Measurements from ENCODE around the gene ADARB2.

DNA sequence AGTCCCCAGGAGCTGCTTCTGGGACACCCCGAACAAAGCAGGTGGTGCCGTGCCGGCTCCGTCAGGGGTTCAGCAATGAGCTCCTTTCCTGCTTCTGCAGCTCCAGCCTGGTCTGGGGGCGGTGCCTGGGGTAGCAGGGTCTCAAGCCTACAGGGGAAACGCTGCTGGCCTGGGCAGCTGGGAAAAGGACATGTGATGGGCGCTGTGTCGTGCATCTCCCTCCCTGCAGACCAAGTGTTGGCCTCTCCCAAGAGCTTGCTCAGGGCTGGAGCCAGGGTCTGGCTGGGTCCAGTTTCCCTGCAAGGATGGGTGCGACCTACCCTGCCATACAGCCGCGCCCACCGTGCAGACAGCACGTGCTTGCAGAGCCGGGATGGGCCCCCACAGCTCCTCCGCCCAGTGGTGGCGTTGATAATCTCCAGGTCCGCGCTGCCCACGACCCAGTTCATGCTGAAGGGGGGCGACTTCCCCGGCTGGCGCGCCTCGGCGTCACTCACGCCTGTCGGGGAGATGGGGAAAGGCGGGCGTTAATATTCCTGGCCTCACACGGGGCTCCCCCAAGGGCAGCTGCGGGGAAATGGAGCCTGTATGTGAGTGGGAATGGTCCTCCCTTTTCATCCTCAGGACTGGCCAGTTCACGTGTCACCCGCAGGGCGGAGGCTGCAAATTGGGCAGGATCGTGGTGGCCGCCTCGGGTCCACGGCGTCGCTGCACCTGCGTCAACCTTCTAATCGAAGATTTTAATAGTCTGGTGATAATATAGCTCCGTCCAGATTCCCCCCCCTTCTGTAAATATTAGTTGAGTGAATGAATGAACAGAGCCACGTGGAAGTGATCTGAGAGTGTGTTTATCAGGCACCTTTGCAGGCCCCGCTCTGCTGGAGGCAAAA, 552.5 kb downstream of the ADARB2 start:
- no peak for TF ChIP-seq POLR2AphosphoS5 (IDR thresholded peaks at IDR 0.05; ENCODE audit: low read depth, low read length)
- TF ChIP-seq, protein P1, sequence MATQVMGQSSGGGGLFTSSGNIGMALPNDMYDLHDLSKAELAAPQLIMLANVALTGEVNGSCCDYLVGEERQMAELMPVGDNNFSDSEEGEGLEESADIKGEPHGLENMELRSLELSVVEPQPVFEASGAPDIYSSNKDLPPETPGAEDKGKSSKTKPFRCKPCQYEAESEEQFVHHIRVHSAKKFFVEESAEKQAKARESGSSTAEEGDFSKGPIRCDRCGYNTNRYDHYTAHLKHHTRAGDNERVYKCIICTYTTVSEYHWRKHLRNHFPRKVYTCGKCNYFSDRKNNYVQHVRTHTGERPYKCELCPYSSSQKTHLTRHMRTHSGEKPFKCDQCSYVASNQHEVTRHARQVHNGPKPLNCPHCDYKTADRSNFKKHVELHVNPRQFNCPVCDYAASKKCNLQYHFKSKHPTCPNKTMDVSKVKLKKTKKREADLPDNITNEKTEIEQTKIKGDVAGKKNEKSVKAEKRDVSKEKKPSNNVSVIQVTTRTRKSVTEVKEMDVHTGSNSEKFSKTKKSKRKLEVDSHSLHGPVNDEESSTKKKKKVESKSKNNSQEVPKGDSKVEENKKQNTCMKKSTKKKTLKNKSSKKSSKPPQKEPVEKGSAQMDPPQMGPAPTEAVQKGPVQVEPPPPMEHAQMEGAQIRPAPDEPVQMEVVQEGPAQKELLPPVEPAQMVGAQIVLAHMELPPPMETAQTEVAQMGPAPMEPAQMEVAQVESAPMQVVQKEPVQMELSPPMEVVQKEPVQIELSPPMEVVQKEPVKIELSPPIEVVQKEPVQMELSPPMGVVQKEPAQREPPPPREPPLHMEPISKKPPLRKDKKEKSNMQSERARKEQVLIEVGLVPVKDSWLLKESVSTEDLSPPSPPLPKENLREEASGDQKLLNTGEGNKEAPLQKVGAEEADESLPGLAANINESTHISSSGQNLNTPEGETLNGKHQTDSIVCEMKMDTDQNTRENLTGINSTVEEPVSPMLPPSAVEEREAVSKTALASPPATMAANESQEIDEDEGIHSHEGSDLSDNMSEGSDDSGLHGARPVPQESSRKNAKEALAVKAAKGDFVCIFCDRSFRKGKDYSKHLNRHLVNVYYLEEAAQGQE (IDR thresholded peaks at IDR 0.05; ENCODE audit: low read depth, low read length) = no peak
